ENCODE results near the gene RNF144B. TPM values are rescaled to one million over a fixed set of nuclear protein-coding genes. Genes with fewer than 3 reads are reported as not detected.

RNF144B gene
- total RNA-seq, 1 experiment from 2014 or later, result 0.31 TPM

DNA sequence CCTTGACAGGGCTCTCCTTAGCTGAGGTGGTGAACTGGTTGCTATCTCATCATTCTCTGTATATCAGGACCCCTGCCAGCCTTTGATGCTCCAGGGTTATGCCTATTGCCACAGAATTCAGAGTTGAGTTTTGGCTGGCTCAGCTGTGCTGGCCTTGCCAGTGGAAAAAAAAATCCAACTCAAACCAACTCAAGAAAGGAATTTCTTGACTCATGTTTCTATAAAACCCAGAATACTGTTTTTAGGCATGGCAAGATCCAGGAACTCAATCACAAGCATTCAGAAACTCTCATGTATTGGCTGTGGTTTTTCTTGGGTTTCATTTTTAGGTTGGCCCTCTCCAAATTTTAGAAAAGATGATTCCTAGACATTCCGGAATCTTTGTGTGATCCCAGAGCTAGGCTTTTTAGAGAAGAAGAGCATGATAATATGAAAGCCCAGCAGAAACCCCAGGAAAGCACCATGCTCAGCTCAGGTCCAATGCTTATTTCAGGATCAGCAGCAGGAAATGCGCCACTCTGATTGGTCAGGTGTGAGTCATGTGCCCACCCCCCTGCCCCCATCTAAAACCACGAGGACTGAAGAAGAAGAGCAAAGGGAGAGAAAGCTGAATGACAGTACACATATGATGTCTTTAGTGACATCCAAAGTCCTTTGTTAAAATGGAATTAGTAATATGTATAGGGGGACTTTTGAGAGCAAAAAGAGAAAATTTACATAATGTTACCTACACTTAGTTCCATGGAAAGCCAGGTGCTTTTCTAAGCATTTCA, 122.9 kb downstream of the RNF144B start:
- DNase-seq (ENCODE audit: low spot score), result no peak

DNA sequence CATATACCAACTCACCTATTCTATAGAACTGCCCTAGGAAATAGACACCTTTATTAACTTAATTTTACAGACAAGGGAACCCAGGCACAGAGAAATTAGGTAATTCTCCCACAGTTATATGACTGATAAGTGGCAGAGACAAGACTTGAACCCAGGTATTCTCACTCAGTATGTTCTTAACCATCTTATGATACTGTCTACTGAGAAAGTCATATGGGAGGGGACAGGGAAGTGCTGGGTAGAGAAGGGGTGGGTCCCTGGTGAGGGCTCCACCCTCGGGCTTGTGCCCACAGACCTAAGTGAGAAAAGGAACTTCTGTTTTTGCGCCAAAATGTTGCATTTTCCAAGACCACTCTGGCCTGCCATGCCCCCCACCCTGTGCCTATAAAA, 123.5 kb downstream of the RNF144B start:
- DNase-seq (ENCODE audit: low spot score), result no peak

DNA sequence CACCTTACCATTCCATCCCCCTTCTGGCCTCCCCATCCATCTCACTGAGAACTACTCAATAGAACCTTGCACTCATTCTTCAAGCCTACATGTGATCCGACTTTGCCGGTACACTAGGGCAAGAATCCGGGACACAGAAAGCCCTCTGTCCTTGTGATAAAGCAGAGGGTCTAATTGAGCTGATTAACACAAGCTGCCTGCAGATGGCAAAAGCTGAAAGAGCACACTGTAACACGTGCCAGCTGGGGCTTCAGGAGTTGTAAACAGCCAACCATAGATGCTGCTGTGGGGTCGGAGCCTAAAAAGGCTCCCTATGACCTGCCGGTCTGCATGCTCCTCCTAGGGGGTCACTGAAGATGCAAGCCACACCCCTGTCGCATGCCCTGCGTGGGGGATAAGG, 124.1 kb downstream of the RNF144B start:
- DNase-seq (ENCODE audit: low spot score), result no peak

DNA sequence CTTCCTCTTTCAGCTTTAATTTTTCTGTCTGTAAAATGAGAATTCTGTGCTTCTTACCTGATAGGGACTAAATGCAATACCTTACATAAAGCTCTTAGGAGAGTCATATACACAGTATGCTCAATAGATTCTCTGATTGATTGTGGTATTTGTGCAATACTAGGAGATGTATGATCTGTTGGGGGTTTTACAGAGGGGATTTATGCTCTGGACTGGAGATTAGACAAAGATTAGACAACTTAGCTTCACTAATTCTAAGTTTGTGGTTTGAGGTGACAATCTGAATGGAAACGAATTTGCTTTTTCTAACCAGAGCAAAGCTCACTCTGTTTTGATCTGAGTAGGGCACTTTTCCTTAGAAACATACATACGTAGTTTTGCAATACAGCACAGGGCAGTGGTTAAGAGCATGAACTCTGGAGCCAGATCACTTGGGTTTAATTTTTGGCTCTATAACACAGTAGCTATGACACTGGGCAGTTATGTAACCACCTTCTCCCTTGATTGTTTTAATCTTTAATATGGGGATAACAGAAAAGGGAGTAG, 126.2 kb downstream of the RNF144B start:
- DNase-seq (ENCODE audit: low spot score), result no peak

DNA sequence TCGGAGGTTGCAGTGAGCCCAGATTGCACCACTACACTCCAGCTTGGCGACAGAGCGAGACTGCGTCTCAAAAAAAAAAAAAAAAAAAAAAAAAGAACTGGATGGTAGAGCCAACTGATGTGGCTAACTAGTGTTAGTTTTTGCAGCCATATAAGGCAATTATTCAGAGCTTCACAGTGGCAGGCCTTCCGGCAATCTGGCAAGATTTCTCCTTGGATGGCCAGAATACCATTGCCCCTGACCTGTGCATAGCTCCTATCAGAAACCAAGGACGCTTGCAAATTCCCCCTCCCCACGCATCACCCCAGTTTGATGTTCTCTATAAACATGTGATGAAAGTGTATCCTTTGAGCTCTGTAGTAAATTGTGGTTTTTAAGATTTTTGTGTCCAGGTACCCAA, 127.0 kb downstream of the RNF144B start:
- DNase-seq (ENCODE audit: low spot score), result no peak

DNA sequence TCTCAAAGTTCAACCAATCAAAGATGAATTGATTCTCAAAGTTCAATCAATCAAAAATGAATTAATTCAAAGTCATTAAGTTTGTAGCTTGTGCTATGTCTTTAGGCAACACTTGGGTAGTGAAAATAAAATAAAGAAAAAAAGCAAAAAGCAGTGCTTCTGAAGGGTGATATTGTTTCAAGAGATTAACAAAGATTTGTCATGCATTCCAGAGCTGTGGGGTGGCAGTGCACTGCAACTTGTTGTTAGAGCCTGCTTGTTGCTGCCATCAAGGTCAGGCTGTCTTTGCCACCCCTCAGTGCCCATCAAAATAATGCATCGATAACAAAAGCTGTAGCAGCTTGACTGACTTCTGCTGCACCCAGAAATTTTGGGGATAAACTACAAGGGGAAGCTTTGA, 128.6 kb downstream of the RNF144B start:
- DNase-seq (ENCODE audit: low spot score), result no peak

Other genes starting within 250 kb of the RNF144B start
- 16.6 and 17.1 TPM in 2 replicates for gene TPMT, start 232.3 kb upstream of the RNF144B start, total RNA-seq (2014; rRNA removed; shearing (Covaris generic))
- 6.0 and 6.6 TPM in 2 replicates for gene KDM1B, start 231.9 kb upstream of the RNF144B start, total RNA-seq (2014; rRNA removed; shearing (Covaris generic))
- gene DEK, start 122.8 kb upstream of the RNF144B start, total RNA-seq (2014; rRNA removed; shearing (Covaris generic)), result 123 and 141 TPM in 2 replicates

Data from H4 (cell line).